Measurements from ENCODE around the gene SNX3.

Gene SNX3

DNA sequence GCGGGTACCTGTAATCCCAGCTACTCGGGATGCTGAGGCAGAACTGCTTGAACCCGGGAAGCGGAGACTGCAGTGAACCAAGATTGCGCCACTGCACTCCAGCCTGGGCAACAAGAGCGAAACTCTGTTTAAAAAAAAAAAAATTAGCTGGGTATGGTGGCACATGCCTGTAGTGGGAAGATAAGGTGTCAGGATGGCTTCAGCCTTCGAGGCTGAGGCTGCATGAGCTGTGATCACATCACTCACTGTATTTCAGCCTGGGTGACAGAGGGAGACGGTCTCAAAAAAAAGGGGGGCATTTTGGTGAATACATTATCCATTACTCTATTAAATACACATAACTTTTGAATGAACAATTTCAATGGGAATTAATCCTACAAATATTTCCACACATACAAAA, 32.4 kb downstream of the SNX3 start (continued):
- TF ChIP-seq, protein P1, sequence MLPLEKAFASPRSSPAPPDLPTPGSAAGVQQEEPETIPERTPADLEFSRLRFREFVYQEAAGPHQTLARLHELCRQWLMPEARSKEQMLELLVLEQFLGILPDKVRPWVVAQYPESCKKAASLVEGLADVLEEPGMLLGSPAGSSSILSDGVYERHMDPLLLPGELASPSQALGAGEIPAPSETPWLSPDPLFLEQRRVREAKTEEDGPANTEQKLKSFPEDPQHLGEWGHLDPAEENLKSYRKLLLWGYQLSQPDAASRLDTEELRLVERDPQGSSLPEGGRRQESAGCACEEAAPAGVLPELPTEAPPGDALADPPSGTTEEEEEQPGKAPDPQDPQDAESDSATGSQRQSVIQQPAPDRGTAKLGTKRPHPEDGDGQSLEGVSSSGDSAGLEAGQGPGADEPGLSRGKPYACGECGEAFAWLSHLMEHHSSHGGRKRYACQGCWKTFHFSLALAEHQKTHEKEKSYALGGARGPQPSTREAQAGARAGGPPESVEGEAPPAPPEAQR (tag by site-specific recombination; IDR thresholded peaks at IDR 0.05): no peak
- no peak for TF ChIP-seq MYNN (tag by site-specific recombination; IDR thresholded peaks at IDR 0.05; ENCODE audit: borderline replicate concordance)
- no peak for TF ChIP-seq ZFHX2 (tag by site-specific recombination; conservative IDR thresholded peaks at IDR 0.05)
- TF ChIP-seq ZFP37 (tag by site-specific recombination; IDR thresholded peaks at IDR 0.05): no peak
- no peak for TF ChIP-seq KLF16 (tag by site-specific recombination; IDR thresholded peaks at IDR 0.05)

DNA sequence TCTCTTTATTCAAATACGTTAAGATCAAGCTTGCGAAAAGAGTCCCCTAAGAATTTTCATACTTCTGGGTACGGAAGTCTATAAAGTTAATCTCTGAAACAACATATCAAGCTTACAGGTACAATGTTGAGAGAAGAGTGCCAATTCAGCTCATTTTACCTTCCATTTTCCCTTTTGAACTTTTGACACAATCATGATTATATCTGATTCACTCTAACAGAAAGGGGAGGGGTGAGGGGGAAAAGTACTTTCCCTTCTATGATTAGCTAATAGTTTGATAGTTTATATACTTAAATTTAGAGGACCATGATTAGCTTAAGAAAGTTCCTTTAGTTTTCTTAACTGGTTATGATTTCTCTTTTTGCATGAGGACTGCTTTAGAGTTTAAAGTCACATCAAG, 33.5 kb downstream of the SNX3 start:
- peaks cover 0 to 7% of the 10 kb centered on the region in 2 experiments for H3K36me3 ChIP-seq (ENCODE audit: control insufficient read depth in 2 of 2, insufficient read depth in 1 of 2, low read length in 2 of 2)
- H3K4me1 ChIP-seq (ENCODE audit: control insufficient read depth, insufficient read depth, low read length): peaks cover 7% of the 10 kb centered on the region; the same call in 1 of the 2 replicates
- ChIA-PET POLR2A (no interaction called here), CTCF (interaction anchor here (2.8 kb wide), 1 partner anchor 11 kb away, joined by 10 read pairs; no protein-coding TSS in a partner anchor)
- no peak overlapping the region for H3K4me3 ChIP-seq (ENCODE audit: low read depth, low read length)
- no peak for TF ChIP-seq ZBTB7A (tag by site-specific recombination; IDR thresholded peaks at IDR 0.05; ENCODE audit: low read depth)
- TF ChIP-seq, protein P2, sequence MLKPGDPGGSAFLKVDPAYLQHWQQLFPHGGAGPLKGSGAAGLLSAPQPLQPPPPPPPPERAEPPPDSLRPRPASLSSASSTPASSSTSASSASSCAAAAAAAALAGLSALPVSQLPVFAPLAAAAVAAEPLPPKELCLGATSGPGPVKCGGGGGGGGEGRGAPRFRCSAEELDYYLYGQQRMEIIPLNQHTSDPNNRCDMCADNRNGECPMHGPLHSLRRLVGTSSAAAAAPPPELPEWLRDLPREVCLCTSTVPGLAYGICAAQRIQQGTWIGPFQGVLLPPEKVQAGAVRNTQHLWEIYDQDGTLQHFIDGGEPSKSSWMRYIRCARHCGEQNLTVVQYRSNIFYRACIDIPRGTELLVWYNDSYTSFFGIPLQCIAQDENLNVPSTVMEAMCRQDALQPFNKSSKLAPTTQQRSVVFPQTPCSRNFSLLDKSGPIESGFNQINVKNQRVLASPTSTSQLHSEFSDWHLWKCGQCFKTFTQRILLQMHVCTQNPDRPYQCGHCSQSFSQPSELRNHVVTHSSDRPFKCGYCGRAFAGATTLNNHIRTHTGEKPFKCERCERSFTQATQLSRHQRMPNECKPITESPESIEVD (tag by site-specific recombination; IDR thresholded peaks at IDR 0.05): peak; percentile 34; the same call in 1 of the 2 replicates
- no peaks in the 10 kb centered on the region for H3K9me3 ChIP-seq (ENCODE audit: control insufficient read depth, insufficient read depth, low read depth, low read length)
- H3K27ac ChIP-seq (ENCODE audit: extremely low read depth, low read depth, low read length): no peak overlapping the region

DNA sequence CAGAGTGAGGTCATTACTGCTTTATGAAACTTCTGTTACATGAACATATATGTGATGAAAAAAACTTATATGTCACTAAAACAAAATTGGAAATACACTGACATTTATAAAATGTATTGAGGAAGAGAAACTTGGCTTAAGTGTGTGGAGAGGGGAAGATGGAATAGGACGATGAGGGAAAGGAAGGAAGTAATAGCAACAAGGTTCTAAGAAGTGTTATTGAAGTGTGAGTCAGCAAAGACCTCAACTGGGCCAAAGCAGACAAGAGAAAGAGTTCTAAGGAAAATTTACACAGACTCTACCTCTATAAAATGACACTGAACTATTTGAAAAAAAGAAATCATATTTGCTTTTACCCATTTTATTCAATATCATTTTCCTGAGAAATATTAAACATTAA, 38.3 kb downstream of the SNX3 start:
- peaks cover 7% of the 10 kb centered on the region; the same call in 1 of the 2 replicates for H3K4me1 ChIP-seq (ENCODE audit: control insufficient read depth, insufficient read depth, low read length)
- H3K36me3 ChIP-seq (ENCODE audit: control insufficient read depth in 2 of 2, insufficient read depth in 1 of 2, low read length in 2 of 2): peaks cover 21 to 47% of the 10 kb centered on the region in 2 experiments
- ChIA-PET POLR2A (no interaction called here), CTCF (interaction anchor here (0.7 to 1.5 kb wide), 2 partner anchors 10 to 862 kb away, joined by 3 to 4 read pairs; no protein-coding TSS in a partner anchor)
- H3K27ac ChIP-seq (ENCODE audit: extremely low read depth, low read depth, low read length): no peak overlapping the region
- no peaks in the 10 kb centered on the region for H3K9me3 ChIP-seq (ENCODE audit: control insufficient read depth, insufficient read depth, low read depth, low read length)
- TF ChIP-seq ZNF174 (tag by site-specific recombination; IDR thresholded peaks at IDR 0.05) (no peak), ZFP41 (tag by site-specific recombination; IDR thresholded peaks at IDR 0.05; ENCODE audit: borderline replicate concordance) (no peak), ZNF843 (tag by site-specific recombination; IDR thresholded peaks at IDR 0.05) (no peak)
- no peak overlapping the region for H3K4me3 ChIP-seq (ENCODE audit: low read depth, low read length)

DNA sequence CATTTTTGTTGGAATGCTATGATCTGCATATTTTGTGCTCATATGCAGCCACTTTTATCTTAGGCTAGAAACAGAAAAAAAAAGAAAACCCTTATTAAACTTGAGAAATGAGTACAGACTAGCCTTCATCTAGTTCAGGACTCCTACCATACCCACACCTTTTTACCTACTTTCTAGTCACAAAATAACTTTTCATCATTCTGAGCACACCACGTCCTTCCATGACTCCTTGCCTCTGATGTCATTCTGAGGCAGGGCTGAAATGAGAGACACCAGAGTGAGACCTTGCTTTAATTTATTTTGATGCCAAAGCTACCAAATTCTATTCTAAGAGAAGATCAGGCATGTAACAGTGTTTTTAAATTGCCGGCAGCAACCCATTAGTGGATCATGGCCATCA, 38.8 kb downstream of the SNX3 start:
- POLR2A ChIA-PET: no interaction called here
- no peak overlapping the region for H3K27ac ChIP-seq (ENCODE audit: extremely low read depth, low read depth, low read length)

DNA sequence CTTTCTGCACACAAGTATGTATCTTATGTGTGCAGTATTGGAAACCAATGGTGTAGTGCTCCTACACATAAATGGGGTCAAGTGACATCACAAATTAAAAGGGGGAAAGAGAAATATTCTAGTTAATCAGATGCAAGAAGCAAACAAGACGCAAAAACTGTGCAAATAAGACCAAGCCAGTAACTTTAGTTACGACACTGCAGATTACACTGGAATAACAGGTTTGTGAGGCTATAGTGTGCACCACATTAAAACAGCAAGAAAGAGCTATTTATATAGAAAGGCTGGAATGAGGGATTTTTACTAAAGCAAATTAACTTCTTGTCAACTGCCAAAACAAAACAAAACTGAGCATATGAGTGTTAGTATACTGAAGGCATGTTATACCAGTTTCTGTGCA, 49.2 kb downstream of the SNX3 start:
- CTCF ChIA-PET: interaction anchor here (0.6 to 0.7 kb wide), 2 partner anchors 11 to 229 kb away, joined by 3 read pairs; no protein-coding TSS in a partner anchor
- Histone ChIP-seq H3K4me3 (ENCODE audit: low read depth, low read length) (no peak overlapping the region), H3K27ac (ENCODE audit: extremely low read depth, low read depth, low read length) (no peak overlapping the region), H3K36me3 (ENCODE audit: control insufficient read depth in 2 of 2, insufficient read depth in 1 of 2, low read length in 2 of 2) (peaks cover 9 to 36% of the 10 kb centered on the region in 2 experiments; a peak in 2 of 3 replicates), H3K9me3 (ENCODE audit: control insufficient read depth, insufficient read depth, low read depth, low read length) (no peaks in the 10 kb centered on the region), H3K4me1 (ENCODE audit: control insufficient read depth, insufficient read depth, low read length) (no peaks in the 10 kb centered on the region)
- POLR2A ChIA-PET: no interaction called here
- no peak for TF ChIP-seq ZNF76 (tag by site-specific recombination; IDR thresholded peaks at IDR 0.05; ENCODE audit: borderline replicate concordance, low read depth)
- no peak for TF ChIP-seq ZNF658 (tag by site-specific recombination; IDR thresholded peaks at IDR 0.05)

More for the DNA sequence above, 38.8 kb downstream of the SNX3 start:
- Histone ChIP-seq H3K36me3 (ENCODE audit: control insufficient read depth in 2 of 2, insufficient read depth in 1 of 2, low read length in 2 of 2) (peaks cover 24 to 50% of the 10 kb centered on the region in 2 experiments), H3K4me3 (ENCODE audit: low read depth, low read length) (no peak overlapping the region), H3K4me1 (ENCODE audit: control insufficient read depth, insufficient read depth, low read length) (peaks cover 2% of the 10 kb centered on the region; the same call in 1 of the 2 replicates), H3K9me3 (ENCODE audit: control insufficient read depth, insufficient read depth, low read depth, low read length) (no peaks in the 10 kb centered on the region)
- CTCF ChIA-PET: interaction anchor here (0.6 to 1.5 kb wide), 3 partner anchors 10 to 271 kb away, joined by 3 to 7 read pairs (median 3); no protein-coding TSS in a partner anchor
- no peak for TF ChIP-seq ZNF785 (tag by site-specific recombination; IDR thresholded peaks at IDR 0.05)
- no peak for TF ChIP-seq ZNF311 (tag by site-specific recombination; IDR thresholded peaks at IDR 0.05; ENCODE audit: borderline replicate concordance)
- TF ChIP-seq MEIS1 (CRISPR knock-in tag; IDR thresholded peaks at IDR 0.05; ENCODE audit: borderline replicate concordance): no peak
- no peak for TF ChIP-seq ZNF596 (tag by site-specific recombination; IDR thresholded peaks at IDR 0.05)
- TF ChIP-seq ZBTB8A (tag by site-specific recombination; IDR thresholded peaks at IDR 0.05): no peak

Data from HEK293 (cell line).